HCT116 (cell line): ENCODE measurements around the gene FGD4. TPM values are rescaled to one million over a fixed set of nuclear protein-coding genes. Genes with fewer than 3 reads are reported as not detected.

Experiments used
- ATAC-seq: fragments of 200-7000 bp; cut with Tn5 transposase; 2 replicates; pipeline ENCODE4 v1.9.1; 2020; ENCODE audit warnings: mild to moderate bottlenecking, moderate library complexity
- BruUV-seq: library from RNA; stranded (reverse); fragments of 400-500 nt; replicated peaks from 2 replicates; lab custom pipeline; 2021; lab: Mats Ljungman, UMichigan
- CTCF ChIA-PET: fragments of 300-600 bp; sonication (Branson Sonifier 250); formaldehyde crosslinking; loops from one replicate; lab custom pipeline; 2021; ENCODE audit warnings: antibody characterized with exemption; lab: Charles Lee
- POLR2A ChIA-PET: fragments of 300-600, 350-600 bp; sonication (Branson Sonifier 250); formaldehyde crosslinking; loops from one replicate; lab custom pipeline; 2021; ENCODE audit warnings: antibody characterized with exemption; lab: Charles Lee
- RAD21 ChIA-PET, 2 experiments: fragments of 300-600 bp; sonication (Branson Sonifier 250); formaldehyde crosslinking; loops; one replicate each; lab custom pipeline; 2023; ENCODE audit warnings: low total read pairs in 2 of 2; ENCODE audit not compliant: uncharacterized antibody in 2 of 2, unreplicated experiment in 2 of 2, low non-redundant PET in 1 of 2; lab: Charles Lee
- DNase-seq: peaks from one replicate; pipeline ENCODE4 v3.0.0-alpha.2; 2010; ENCODE audit warnings: low read depth, low spot score
- H2AFZ ChIP-seq: fragments of 200-600 bp; shearing (Covaris generic), sonication (generic); 2 replicates; pipeline ENCODE4 v1.6.1; 2017; ENCODE audit warnings: low read depth, mixed run types, mixed read lengths, antibody characterized with exemption, low read length; ENCODE audit not compliant: poor library complexity, severe bottlenecking
- H3K27ac ChIP-seq: 2 replicates; pipeline ENCODE4 v1.5.1; 2012; ENCODE audit warnings: low read depth, low read length
- H3K27me3 ChIP-seq: fragments of 200-600 bp; sonication (generic); 2 replicates; pipeline ENCODE4 v1.6.1; 2016; ENCODE audit warnings: mixed run types, low read length, mixed read lengths; ENCODE audit not compliant: insufficient read depth
- H3K36me3 ChIP-seq, 2 experiments: fragments of 200-500 bp in 1 of 2; fragments of 200-600 bp in 1 of 2; sonication (Bioruptor generic) in 1 of 2; sonication (generic) in 1 of 2; 2 replicates each; pipeline versions ENCODE4 v1.5.1 to v1.6.1; 2014 to 2016; ENCODE audit warnings: low read length in 2 of 2, inconsistent platforms in 1 of 2, mixed read lengths in 1 of 2, mixed run types in 1 of 2; ENCODE audit not compliant: insufficient read depth in 2 of 2, control insufficient read depth in 1 of 2
- H3K4me1 ChIP-seq, 2 experiments: fragments of 200-600 bp in 1 of 2; sonication (generic) in 1 of 2; 2 replicates each; pipeline versions ENCODE4 v1.5.1 to v1.6.1; 2012 to 2017; ENCODE audit warnings: low read length in 2 of 2, inconsistent platforms in 1 of 2, mild to moderate bottlenecking in 1 of 2, mixed read lengths in 1 of 2, mixed run types in 1 of 2, moderate library complexity in 1 of 2; ENCODE audit not compliant: insufficient read depth in 2 of 2, control insufficient read depth in 1 of 2
- H3K4me2 ChIP-seq: fragments of 200-600 bp; sonication (generic); 2 replicates; pipeline ENCODE4 v1.6.1; 2017; ENCODE audit warnings: mixed run types, low read length, mixed read lengths
- H3K4me3 ChIP-seq, 2 experiments: fragments of 200-600 bp in 1 of 2; sonication (generic) in 1 of 2; replicated peaks in 1 of 2; 2 replicates each; pipeline ENCODE4 v1.5.1; 2011 to 2016; ENCODE audit warnings: low read length in 2 of 2, control low read depth in 1 of 2, low read depth in 1 of 2, mild to moderate bottlenecking in 1 of 2, mixed read lengths in 1 of 2, mixed run types in 1 of 2
- H3K79me2 ChIP-seq: fragments of 200-600 bp; sonication (generic); 2 replicates; pipeline ENCODE4 v1.6.1; 2017; ENCODE audit warnings: mild to moderate bottlenecking, mixed run types, low read length, moderate library complexity, mixed read lengths; ENCODE audit not compliant: insufficient read depth
- H3K9ac ChIP-seq: fragments of 200-600 bp; sonication (generic); 2 replicates; pipeline ENCODE4 v1.6.1; 2016; ENCODE audit warnings: low read length, mixed read lengths
- H3K9me2 ChIP-seq: fragments of 200-600 bp; sonication (generic), shearing (Covaris generic); 2 replicates; pipeline ENCODE4 v1.6.1; 2017; ENCODE audit warnings: mixed run types, mild to moderate bottlenecking, moderate library complexity; ENCODE audit not compliant: insufficient read depth
- H3K9me3 ChIP-seq, 2 experiments: fragments of 200-500 bp in 1 of 2; fragments of 200-600 bp in 1 of 2; sonication (Bioruptor generic) in 1 of 2; sonication (generic) in 1 of 2; 2 replicates each; pipeline ENCODE4 v1.6.1; 2014 to 2017; ENCODE audit warnings: low read length in 2 of 2, mixed read lengths in 2 of 2, inconsistent platforms in 1 of 2, low read depth in 1 of 2, mild to moderate bottlenecking in 1 of 2, mixed run types in 1 of 2, moderate library complexity in 1 of 2; ENCODE audit not compliant: control insufficient read depth in 1 of 2, insufficient read depth in 1 of 2
- H4K20me1 ChIP-seq: fragments of 200-600 bp; sonication (generic), shearing (Covaris generic); 2 replicates; pipeline ENCODE4 v1.6.1; 2017; ENCODE audit warnings: mixed run types, mild to moderate bottlenecking, moderate library complexity; ENCODE audit not compliant: insufficient read depth
- ATF3 ChIP-seq: IDR thresholded peaks from 2 replicates; pipeline ENCODE4 v1.6.1; 2012
- CEBPB ChIP-seq: IDR thresholded peaks from 2 replicates; pipeline ENCODE4 v1.6.1; 2012; ENCODE audit warnings: low read depth
- CTCF ChIP-seq, 3 experiments: fragments of 200-600 bp in 1 of 3; sonication (generic) in 1 of 3; IDR thresholded peaks in 2 of 3; conservative IDR thresholded peaks in 1 of 3; 2 replicates each; pipeline ENCODE4 v1.5.1; 2012 to 2017; ENCODE audit warnings: low read depth in 2 of 3, low read length in 2 of 3, antibody characterized with exemption in 1 of 3, borderline replicate concordance in 1 of 3, control low read depth in 1 of 3, mild to moderate bottlenecking in 1 of 3, mixed read lengths in 1 of 3, mixed run types in 1 of 3, moderate library complexity in 1 of 3; ENCODE audit not compliant: insufficient read depth in 1 of 3
- FOSL1 ChIP-seq: IDR thresholded peaks from 2 replicates; pipeline ENCODE4 v1.6.1; 2012; ENCODE audit warnings: low read depth
- JUND ChIP-seq: IDR thresholded peaks from 2 replicates; pipeline ENCODE4 v1.6.1; 2012
- MAX ChIP-seq: IDR thresholded peaks from 2 replicates; pipeline ENCODE4 v1.6.1; 2012
- RAD21 ChIP-seq: IDR thresholded peaks from 2 replicates; pipeline ENCODE4 v1.6.1; 2012; ENCODE audit warnings: low read depth, mild to moderate bottlenecking
- REST ChIP-seq: IDR thresholded peaks from 2 replicates; pipeline ENCODE4 v1.6.1; 2012; ENCODE audit warnings: low read depth
- SIN3A ChIP-seq: IDR thresholded peaks from 2 replicates; pipeline ENCODE4 v1.6.1; 2012; ENCODE audit warnings: low read depth
- SP1 ChIP-seq: IDR thresholded peaks from 2 replicates; pipeline ENCODE4 v1.6.1; 2012; ENCODE audit warnings: low read depth
- intact Hi-C: fragments of 100-400 bp; cut with micrococcal nuclease; formaldehyde crosslinking; loops from 2 replicates; pipeline ENCODE4 v1.10.0; 2022
- total RNA-seq: library from RNA; stranded (reverse); gene quantifications from one replicate; pipeline ENCODE4 v1.2.1, GENCODE V29; 2021; ENCODE audit not compliant: unreplicated experiment

FGD4 gene
- total RNA-seq, 1 experiment from 2014 or later = 7.7 TPM

GRCh38 chr12:32435921-32436705 is 36.8 kb downstream of the FGD4 start:
- H3K9me3 ChIP-seq = no peaks in the 10 kb centered on the region
- CTCF ChIA-PET = no interaction called here
- H3K36me3 ChIP-seq = no peaks in the 10 kb centered on the region
- H3K9ac ChIP-seq = no peak overlapping the region
- H4K20me1 ChIP-seq = no peaks in the 10 kb centered on the region
- H3K79me2 ChIP-seq = no peaks in the 10 kb centered on the region
- no peaks in the 10 kb centered on the region for H3K9me2 ChIP-seq
- no peak overlapping the region for H3K4me3 ChIP-seq
- H3K27me3 ChIP-seq = no peaks in the 10 kb centered on the region
- no peak for TF ChIP-seq SP1
- TF ChIP-seq ATF3 = no peak
- H2AFZ ChIP-seq = no peak overlapping the region
- H3K4me1 ChIP-seq = peaks cover 13 to 18% of the 10 kb centered on the region in 2 experiments
- POLR2A ChIA-PET = no interaction called here
- peak overlapping the region; percentile 37; the same call in 1 of the 2 replicates for H3K4me2 ChIP-seq
- intact Hi-C loops = no loop called here
- BruUV-seq = no TSS peak
- no peak overlapping the region for H3K27ac ChIP-seq
- ATAC-seq = no peak
- RAD21 ChIA-PET = no interaction called here
- DNase-seq = no peak

GRCh38 chr12:32437095-32437515 is 37.7 kb downstream of the FGD4 start:
- ATAC-seq (peak; percentile 77), DNase-seq (peak; percentile 32)
- Histone ChIP-seq H3K9me3 (no peaks in the 10 kb centered on the region), H3K36me3 (no peaks in the 10 kb centered on the region), H3K4me3 (no peak overlapping the region), H3K9ac (no peak overlapping the region), H3K27me3 (no peaks in the 10 kb centered on the region), H3K4me2 (peak overlapping the region; percentile 37), H3K9me2 (no peaks in the 10 kb centered on the region), H2AFZ (no peak overlapping the region), H4K20me1 (no peaks in the 10 kb centered on the region), H3K27ac (no peak overlapping the region), H3K79me2 (no peaks in the 10 kb centered on the region), H3K4me1 (peaks cover 13 to 18% of the 10 kb centered on the region in 2 experiments)
- POLR2A ChIA-PET = no interaction called here
- CTCF ChIA-PET = no interaction called here
- intact Hi-C loops = no loop called here
- RAD21 ChIA-PET = no interaction called here
- BruUV-seq = no TSS peak
- TF ChIP-seq FOSL1 (peak; percentile 58; the same call in 1 of the 2 replicates), SIN3A (0 out of 2 replicates have a peak, but pooled peaks have one; percentile 27), CTCF (IDR thresholded peaks at IDR 0.05 in 2 of 3, conservative IDR thresholded peaks at IDR 0.05 in 1 of 3; ENCODE audit: borderline replicate concordance in 1 of 3, insufficient read depth in 1 of 3, low read depth in 2 of 3, low read length in 2 of 3) (no peak), CEBPB (peak; percentile 84), MAX (no peak), REST (no peak), ATF3 (peak; percentile 54; the same call in 1 of the 2 replicates), SP1 (peak; percentile 62), RAD21 (no peak), JUND (peak; percentile 65)
